MCF 10A (cell line): ENCODE data around the gene HCRT. TPM values are rescaled to one million over a fixed set of nuclear protein-coding genes. Genes with fewer than 3 reads are reported as not detected.

Experiments
- BruUV-seq: library from RNA; stranded (reverse); fragments of 400-500 nt; replicated peaks from 2 replicates; lab custom pipeline; 2021; lab: Mats Ljungman, UMichigan
- CTCF ChIA-PET: fragments of 300-600 bp; sonication (Branson Sonifier 250); formaldehyde crosslinking; extraction: SDS; loops from one replicate; lab custom pipeline; 2021; ENCODE audit warnings: antibody characterized with exemption, inconsistent platforms; lab: Yijun Ruan, JAX
- POLR2A ChIA-PET: fragments of 300-600, 350-650 bp; sonication (Branson Sonifier 250); formaldehyde crosslinking; extraction: SDS; loops from one replicate; lab custom pipeline; 2020; ENCODE audit warnings: antibody characterized with exemption, inconsistent platforms; lab: Yijun Ruan, JAX
- DNase-seq: peaks from one replicate; pipeline ENCODE4 v3.0.0-alpha.2; 2018; ENCODE audit not compliant: unreplicated experiment
- H3K27ac Mint-ChIP-seq: one replicate; pipeline ENCODE4 v1.8.0; 2022; ENCODE audit warnings: mild to moderate bottlenecking, low read depth, mixed read lengths; ENCODE audit not compliant: unreplicated experiment
- H3K27me3 Mint-ChIP-seq: one replicate; pipeline ENCODE4 v1.8.0; 2022; ENCODE audit warnings: mixed read lengths; ENCODE audit not compliant: insufficient read depth, unreplicated experiment
- H3K36me3 Mint-ChIP-seq: one replicate; pipeline ENCODE4 v1.8.0; 2022; ENCODE audit warnings: mild to moderate bottlenecking, moderate library complexity, mixed read lengths; ENCODE audit not compliant: insufficient read depth, unreplicated experiment
- H3K4me1 Mint-ChIP-seq: one replicate; pipeline ENCODE4 v1.8.0; 2022; ENCODE audit warnings: mixed read lengths; ENCODE audit not compliant: insufficient read depth, unreplicated experiment
- H3K4me3 Mint-ChIP-seq: one replicate; pipeline ENCODE4 v1.8.0; 2022; ENCODE audit warnings: mild to moderate bottlenecking, moderate library complexity, mixed read lengths; ENCODE audit not compliant: unreplicated experiment
- H3K9me3 Mint-ChIP-seq: one replicate; pipeline ENCODE4 v1.8.0; 2022; ENCODE audit warnings: mixed read lengths; ENCODE audit not compliant: unreplicated experiment
- intact Hi-C: fragments of 100-400 bp; cut with micrococcal nuclease; formaldehyde crosslinking; loops from 2 replicates; pipeline ENCODE4 v1.14.1; 2022
- total RNA-seq: library from RNA; stranded (reverse); gene quantifications from 2 replicates; pipeline ENCODE4 v1.2.3, GENCODE V29; 2022
- TF ChIP-seq, protein P1 (sequence below): fragments of 200-600 bp; IDR thresholded peaks from one replicate; pipeline ENCODE4 v1.8.0; 2022; ENCODE audit warnings: antibody characterized with exemption, mild to moderate bottlenecking; ENCODE audit not compliant: unreplicated experiment

HCRT gene
- total RNA-seq, 1 experiment from 2014 or later = not detected

DNA sequence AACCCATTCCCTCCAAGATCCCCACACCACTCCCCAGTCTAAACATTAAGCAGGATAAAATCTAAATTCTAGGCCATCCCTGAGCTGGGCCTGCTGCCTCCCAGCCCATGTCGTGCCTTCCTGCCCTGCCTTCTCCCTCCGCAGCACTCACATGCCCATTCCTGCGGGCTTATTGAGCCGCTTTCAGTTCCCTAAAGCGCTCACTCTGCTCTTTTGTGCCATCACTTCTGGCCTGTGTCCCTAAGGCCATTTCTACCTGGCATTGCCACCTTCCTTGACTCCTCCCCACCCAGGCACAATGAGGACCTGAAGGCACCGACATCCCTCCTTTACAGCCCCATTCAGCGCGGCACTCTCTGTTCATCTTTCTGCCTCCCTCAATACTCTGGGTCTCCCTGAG lies 17.4 kb downstream of the HCRT start:
- Mint-ChIP-seq H3K36me3 (no peaks in the 10 kb centered on the region), H3K27ac (no peak overlapping the region), H3K4me1 (no peaks in the 10 kb centered on the region), H3K9me3 (no peaks in the 10 kb centered on the region), H3K27me3 (peaks cover 22% of the 10 kb centered on the region), H3K4me3 (no peak overlapping the region)
- intact Hi-C loops = no loop called here
- TF ChIP-seq, protein P1, sequence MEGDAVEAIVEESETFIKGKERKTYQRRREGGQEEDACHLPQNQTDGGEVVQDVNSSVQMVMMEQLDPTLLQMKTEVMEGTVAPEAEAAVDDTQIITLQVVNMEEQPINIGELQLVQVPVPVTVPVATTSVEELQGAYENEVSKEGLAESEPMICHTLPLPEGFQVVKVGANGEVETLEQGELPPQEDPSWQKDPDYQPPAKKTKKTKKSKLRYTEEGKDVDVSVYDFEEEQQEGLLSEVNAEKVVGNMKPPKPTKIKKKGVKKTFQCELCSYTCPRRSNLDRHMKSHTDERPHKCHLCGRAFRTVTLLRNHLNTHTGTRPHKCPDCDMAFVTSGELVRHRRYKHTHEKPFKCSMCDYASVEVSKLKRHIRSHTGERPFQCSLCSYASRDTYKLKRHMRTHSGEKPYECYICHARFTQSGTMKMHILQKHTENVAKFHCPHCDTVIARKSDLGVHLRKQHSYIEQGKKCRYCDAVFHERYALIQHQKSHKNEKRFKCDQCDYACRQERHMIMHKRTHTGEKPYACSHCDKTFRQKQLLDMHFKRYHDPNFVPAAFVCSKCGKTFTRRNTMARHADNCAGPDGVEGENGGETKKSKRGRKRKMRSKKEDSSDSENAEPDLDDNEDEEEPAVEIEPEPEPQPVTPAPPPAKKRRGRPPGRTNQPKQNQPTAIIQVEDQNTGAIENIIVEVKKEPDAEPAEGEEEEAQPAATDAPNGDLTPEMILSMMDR = no peak
- no peak for DNase-seq
- no TSS peak for BruUV-seq
- CTCF ChIA-PET = interaction anchor here (0.6 kb wide), 2 partner anchors 107 to 218 kb away, joined by 3 to 4 read pairs; no protein-coding TSS in a partner anchor
- POLR2A ChIA-PET = no interaction called here

DNA sequence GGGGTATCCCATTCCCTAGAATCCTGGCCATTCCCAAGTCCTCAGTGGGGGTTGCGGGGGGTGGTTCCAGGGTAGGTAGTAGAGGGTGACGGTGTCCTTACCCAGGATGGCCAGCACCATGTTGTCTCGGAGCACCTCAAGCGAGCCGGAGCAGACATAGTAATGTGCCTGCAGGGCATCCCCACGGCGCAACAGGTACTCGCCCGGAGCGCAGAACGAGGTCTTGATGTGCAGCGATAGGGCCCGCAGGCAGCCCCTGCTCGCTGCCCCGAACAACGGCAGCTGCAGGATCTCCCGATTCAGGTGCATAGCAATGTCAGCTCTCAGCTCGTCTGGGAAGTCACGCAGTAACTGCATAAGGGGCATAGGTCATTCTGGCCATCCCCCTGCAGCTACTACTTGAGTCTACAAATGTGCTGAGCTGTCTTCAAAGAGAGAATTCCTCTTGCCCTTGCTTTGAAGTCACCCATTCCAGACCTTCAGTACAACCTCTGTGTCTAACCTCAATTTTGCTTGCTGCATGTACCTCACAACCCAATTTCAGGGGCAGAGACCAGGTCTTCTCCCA lies 19.0 kb downstream of the HCRT start:
- CTCF ChIA-PET = no interaction called here
- intact Hi-C loops = no loop called here
- no peaks in the 10 kb centered on the region for H3K4me1 Mint-ChIP-seq
- POLR2A ChIA-PET = no interaction called here
- TF ChIP-seq, protein P1 = no peak
- H3K36me3 Mint-ChIP-seq = no peaks in the 10 kb centered on the region
- no peak overlapping the region for H3K4me3 Mint-ChIP-seq
- H3K27ac Mint-ChIP-seq = no peak overlapping the region
- DNase-seq = no peak
- H3K27me3 Mint-ChIP-seq = peaks cover 12% of the 10 kb centered on the region
- no peaks in the 10 kb centered on the region for H3K9me3 Mint-ChIP-seq
- no TSS peak for BruUV-seq

DNA sequence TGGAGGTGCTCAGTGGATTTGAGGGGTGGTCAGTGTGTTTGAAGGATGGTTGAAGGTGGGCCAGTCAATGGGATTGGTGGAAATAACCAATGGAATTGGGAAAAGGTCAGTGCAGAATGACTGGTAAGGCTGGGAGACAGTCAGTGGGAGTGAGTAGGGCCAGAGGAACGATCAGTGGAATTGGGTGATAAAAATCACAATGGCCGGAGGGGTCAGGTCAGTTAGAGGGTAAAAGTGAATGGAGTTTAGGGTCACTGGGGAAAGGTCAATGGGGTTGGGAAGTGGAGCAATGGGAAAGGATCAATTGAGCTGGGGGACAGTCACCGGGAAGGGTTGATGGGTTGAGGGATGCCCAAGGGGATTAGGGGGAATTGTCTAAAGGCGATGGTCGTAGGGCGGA lies 19.5 kb downstream of the HCRT start:
- Mint-ChIP-seq H3K27me3 (peaks cover 7% of the 10 kb centered on the region), H3K4me3 (no peak overlapping the region), H3K9me3 (no peaks in the 10 kb centered on the region), H3K36me3 (no peaks in the 10 kb centered on the region), H3K27ac (no peak overlapping the region), H3K4me1 (no peaks in the 10 kb centered on the region)
- ChIA-PET CTCF (no interaction called here), POLR2A (no interaction called here)
- TF ChIP-seq, protein P1 = no peak
- DNase-seq = no peak
- intact Hi-C loops = no loop called here
- BruUV-seq = no TSS peak

DNA sequence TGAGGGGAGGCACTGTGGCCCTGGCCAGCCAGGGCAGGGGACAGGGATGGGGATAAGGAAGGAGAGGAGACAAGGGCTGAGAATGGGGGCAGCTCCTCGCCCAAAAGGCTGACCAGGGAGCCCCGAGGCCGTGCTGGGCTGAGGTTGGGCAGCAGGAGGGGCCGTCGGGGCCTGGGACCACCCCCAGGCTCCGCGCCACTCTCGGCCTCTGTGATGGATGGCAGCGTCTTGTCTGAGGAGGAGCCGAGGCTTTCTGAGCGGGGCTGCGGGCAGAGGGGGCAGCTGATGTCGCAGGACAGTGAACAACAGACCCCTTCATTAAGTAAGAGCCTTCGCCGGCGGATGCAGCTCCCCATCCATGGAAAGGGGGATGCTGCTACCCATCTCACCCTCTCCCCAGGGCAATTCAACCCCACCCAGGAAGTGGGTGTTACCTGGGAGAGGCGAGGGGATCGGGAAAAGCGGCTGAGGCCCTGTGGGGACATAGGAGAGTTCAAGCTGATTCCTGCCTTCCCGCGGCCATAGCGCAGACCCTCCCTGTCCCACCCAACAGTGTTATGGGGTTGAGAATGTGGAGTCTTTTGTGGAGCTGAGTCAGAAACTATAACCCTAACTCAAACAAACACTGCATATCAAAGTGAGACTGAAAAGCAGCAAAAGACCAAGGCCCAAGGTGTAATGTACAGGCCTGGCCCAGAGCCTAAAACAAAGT lies 21.4 kb downstream of the HCRT start:
- CTCF ChIA-PET = interaction anchor here (0.6 to 0.8 kb wide), 3 partner anchors 71 to 242 kb away, joined by 3 read pairs; no protein-coding TSS in a partner anchor
- TF ChIP-seq, protein P1 = no peak
- Mint-ChIP-seq H3K27me3 (no peaks in the 10 kb centered on the region), H3K36me3 (no peaks in the 10 kb centered on the region), H3K4me3 (no peak overlapping the region), H3K27ac (no peak overlapping the region), H3K9me3 (no peaks in the 10 kb centered on the region), H3K4me1 (no peaks in the 10 kb centered on the region)
- no peak for DNase-seq
- intact Hi-C loops = no loop called here
- POLR2A ChIA-PET = no interaction called here
- no TSS peak for BruUV-seq
